ENCODE results near the gene RANBP1. TPM values are rescaled to one million over a fixed set of nuclear protein-coding genes. Genes with fewer than 3 reads are reported as not detected.

The RANBP1 gene
- total and polyA plus RNA-seq, 4 donors = 111 to 210 (median 177) TPM

GRCh38 chr22:20137113-20137512 is 21.2 kb downstream of the RANBP1 start:
- peaks cover 82% of the 10 kb centered on the region for H3K36me3 ChIP-seq (ENCODE audit: control insufficient read depth, insufficient read depth, low read length)
- no peak overlapping the region for H3K4me3 ChIP-seq (ENCODE audit: low read depth, low read length)
- DNase-seq (ENCODE audit: low read depth in 4 of 6, low spot score in 6 of 6) = no peak
- 78% methylated on average over 13 of the region's 13 CpGs for WGBS (ENCODE audit: insufficient coverage)
- H3K27ac ChIP-seq (ENCODE audit: low read depth, low read length) = no peak overlapping the region
- H3K27me3 ChIP-seq (ENCODE audit: control insufficient read depth, insufficient read depth, low read length) = no peaks in the 10 kb centered on the region
- H3K4me1 ChIP-seq (ENCODE audit: control insufficient read depth, insufficient read depth, low read length) = peaks cover 61% of the 10 kb centered on the region
- no peaks in the 10 kb centered on the region for H3K9me3 ChIP-seq (ENCODE audit: control insufficient read depth, insufficient read depth, low read length)

- Histone ChIP-seq H3K36me3 (ENCODE audit: control insufficient read depth, insufficient read depth, low read length) (peaks cover 86% of the 10 kb centered on the region), H3K9me3 (ENCODE audit: control insufficient read depth, insufficient read depth, low read length) (no peaks in the 10 kb centered on the region), H3K27me3 (ENCODE audit: control insufficient read depth, insufficient read depth, low read length) (no peaks in the 10 kb centered on the region), H3K27ac (ENCODE audit: low read depth, low read length) (no peak overlapping the region), H3K4me1 (ENCODE audit: control insufficient read depth, insufficient read depth, low read length) (peaks cover 54% of the 10 kb centered on the region), H3K4me3 (ENCODE audit: low read depth, low read length) (no peak overlapping the region)
- 48% methylated on average over 25 of the region's 26 CpGs for WGBS (ENCODE audit: insufficient coverage)
- no peak for DNase-seq (ENCODE audit: low read depth in 4 of 6, low spot score in 6 of 6)
These were observed 21.9 kb downstream of the RANBP1 start for GRCh38 chr22:20137671-20138416.

- no peak overlapping the region for H3K4me3 ChIP-seq (ENCODE audit: low read depth, low read length)
- H3K9me3 ChIP-seq (ENCODE audit: control insufficient read depth, insufficient read depth, low read length) = no peaks in the 10 kb centered on the region
- no peak for DNase-seq (ENCODE audit: low read depth in 4 of 6, low spot score in 6 of 6)
- no peak overlapping the region for H3K27ac ChIP-seq (ENCODE audit: low read depth, low read length)
- peaks cover 49% of the 10 kb centered on the region for H3K4me1 ChIP-seq (ENCODE audit: control insufficient read depth, insufficient read depth, low read length)
- WGBS (ENCODE audit: insufficient coverage) = 67% methylated on average over 4 of the region's 4 CpGs
- no peaks in the 10 kb centered on the region for H3K27me3 ChIP-seq (ENCODE audit: control insufficient read depth, insufficient read depth, low read length)
- H3K36me3 ChIP-seq (ENCODE audit: control insufficient read depth, insufficient read depth, low read length) = peaks cover 91% of the 10 kb centered on the region
These were observed 22.5 kb downstream of the RANBP1 start for GRCh38 chr22:20138417-20138738.

- Histone ChIP-seq H3K27ac (ENCODE audit: low read depth, low read length) (no peak overlapping the region), H3K36me3 (ENCODE audit: control insufficient read depth, insufficient read depth, low read length) (peaks cover 93% of the 10 kb centered on the region), H3K9me3 (ENCODE audit: control insufficient read depth, insufficient read depth, low read length) (no peaks in the 10 kb centered on the region), H3K4me1 (ENCODE audit: control insufficient read depth, insufficient read depth, low read length) (peaks cover 44% of the 10 kb centered on the region), H3K27me3 (ENCODE audit: control insufficient read depth, insufficient read depth, low read length) (no peaks in the 10 kb centered on the region), H3K4me3 (ENCODE audit: low read depth, low read length) (no peak overlapping the region)
- WGBS (ENCODE audit: insufficient coverage) = 93% methylated on average over 16 of the region's 16 CpGs
- DNase-seq (ENCODE audit: low read depth in 4 of 6, low spot score in 6 of 6) = no peak
These were observed 23.0 kb downstream of the RANBP1 start for GRCh38 chr22:20138868-20139267.

- Histone ChIP-seq H3K27ac (ENCODE audit: low read depth, low read length) (no peak overlapping the region), H3K27me3 (ENCODE audit: control insufficient read depth, insufficient read depth, low read length) (no peaks in the 10 kb centered on the region), H3K36me3 (ENCODE audit: control insufficient read depth, insufficient read depth, low read length) (peaks cover 93% of the 10 kb centered on the region), H3K4me1 (ENCODE audit: control insufficient read depth, insufficient read depth, low read length) (peaks cover 37% of the 10 kb centered on the region), H3K9me3 (ENCODE audit: control insufficient read depth, insufficient read depth, low read length) (no peaks in the 10 kb centered on the region), H3K4me3 (ENCODE audit: low read depth, low read length) (no peak overlapping the region)
- DNase-seq (ENCODE audit: low read depth in 4 of 6, low spot score in 6 of 6) = no peak
- 95% methylated on average over 36 of the region's 36 CpGs for whole genome bisulfite sequencing (ENCODE audit: insufficient coverage)
These were observed 23.6 kb downstream of the RANBP1 start for GRCh38 chr22:20139391-20140106.

- Histone ChIP-seq H3K9me3 (ENCODE audit: control insufficient read depth, insufficient read depth, low read length) (no peaks in the 10 kb centered on the region), H3K36me3 (ENCODE audit: control insufficient read depth, insufficient read depth, low read length) (peaks cover 98% of the 10 kb centered on the region), H3K27ac (ENCODE audit: low read depth, low read length) (no peak overlapping the region), H3K27me3 (ENCODE audit: control insufficient read depth, insufficient read depth, low read length) (no peaks in the 10 kb centered on the region), H3K4me3 (ENCODE audit: low read depth, low read length) (no peak overlapping the region), H3K4me1 (ENCODE audit: control insufficient read depth, insufficient read depth, low read length) (peaks cover 36% of the 10 kb centered on the region)
- WGBS (ENCODE audit: insufficient coverage) = 94% methylated on average over 10 of the region's 11 CpGs
- DNase-seq (ENCODE audit: low read depth in 4 of 6, low spot score in 6 of 6) = no peak
These were observed 24.2 kb downstream of the RANBP1 start for GRCh38 chr22:20140107-20140445.

- no peak overlapping the region for H3K4me3 ChIP-seq (ENCODE audit: low read depth, low read length)
- DNase-seq (ENCODE audit: low read depth in 4 of 6, low spot score in 6 of 6) = no peak
- H3K36me3 ChIP-seq (ENCODE audit: control insufficient read depth, insufficient read depth, low read length) = peaks cover 98% of the 10 kb centered on the region
- H3K9me3 ChIP-seq (ENCODE audit: control insufficient read depth, insufficient read depth, low read length) = no peaks in the 10 kb centered on the region
- no peaks in the 10 kb centered on the region for H3K27me3 ChIP-seq (ENCODE audit: control insufficient read depth, insufficient read depth, low read length)
- peaks cover 31% of the 10 kb centered on the region for H3K4me1 ChIP-seq (ENCODE audit: control insufficient read depth, insufficient read depth, low read length)
- H3K27ac ChIP-seq (ENCODE audit: low read depth, low read length) = no peak overlapping the region
- WGBS (ENCODE audit: insufficient coverage) = 93% methylated on average over 17 of the region's 17 CpGs
These were observed 24.6 kb downstream of the RANBP1 start for GRCh38 chr22:20140521-20140964.

- Histone ChIP-seq H3K4me3 (ENCODE audit: low read depth, low read length) (no peak overlapping the region), H3K4me1 (ENCODE audit: control insufficient read depth, insufficient read depth, low read length) (peaks cover 24% of the 10 kb centered on the region)
These were observed 25.5 kb downstream of the RANBP1 start for GRCh38 chr22:20141186-20142077.

GRCh38 chr22:20142711-20143621 is 27.1 kb downstream of the RANBP1 start:
- Histone ChIP-seq H3K27ac (ENCODE audit: low read depth, low read length) (no peak overlapping the region), H3K27me3 (ENCODE audit: control insufficient read depth, insufficient read depth, low read length) (no peaks in the 10 kb centered on the region), H3K9me3 (ENCODE audit: control insufficient read depth, insufficient read depth, low read length) (no peaks in the 10 kb centered on the region), H3K4me1 (ENCODE audit: control insufficient read depth, insufficient read depth, low read length) (peaks cover 9% of the 10 kb centered on the region), H3K36me3 (ENCODE audit: control insufficient read depth, insufficient read depth, low read length) (peaks cover 97% of the 10 kb centered on the region), H3K4me3 (ENCODE audit: low read depth, low read length) (no peak overlapping the region)
- DNase-seq (ENCODE audit: low read depth in 4 of 6, low spot score in 6 of 6) = no peak
- WGBS (ENCODE audit: insufficient coverage) = 91% methylated on average over 65 of the region's 65 CpGs

More at GRCh38 chr22:20141186-20142077, 25.5 kb downstream of the RANBP1 start:
- H3K27ac ChIP-seq (ENCODE audit: low read depth, low read length) = no peak overlapping the region
- H3K36me3 ChIP-seq (ENCODE audit: control insufficient read depth, insufficient read depth, low read length) = peaks cover 97% of the 10 kb centered on the region
- 93% methylated on average over 21 of the region's 22 CpGs for WGBS (ENCODE audit: insufficient coverage)
- DNase-seq (ENCODE audit: low read depth in 4 of 6, low spot score in 6 of 6) = no peak
- no peaks in the 10 kb centered on the region for H3K9me3 ChIP-seq (ENCODE audit: control insufficient read depth, insufficient read depth, low read length)
- no peaks in the 10 kb centered on the region for H3K27me3 ChIP-seq (ENCODE audit: control insufficient read depth, insufficient read depth, low read length)
